HTERT RPE-1 (cell line): Measurements from ENCODE around the gene IQSEC1.

Experiments
- in situ Hi-C: fragments of 300-500 bp; cut with MboI; formaldehyde crosslinking; loops from 4 replicates; pipeline ENCODE4 v1.14.3; 2020; ENCODE audit warnings: low sequenced_read_pairs

IQSEC1 gene

DNA sequence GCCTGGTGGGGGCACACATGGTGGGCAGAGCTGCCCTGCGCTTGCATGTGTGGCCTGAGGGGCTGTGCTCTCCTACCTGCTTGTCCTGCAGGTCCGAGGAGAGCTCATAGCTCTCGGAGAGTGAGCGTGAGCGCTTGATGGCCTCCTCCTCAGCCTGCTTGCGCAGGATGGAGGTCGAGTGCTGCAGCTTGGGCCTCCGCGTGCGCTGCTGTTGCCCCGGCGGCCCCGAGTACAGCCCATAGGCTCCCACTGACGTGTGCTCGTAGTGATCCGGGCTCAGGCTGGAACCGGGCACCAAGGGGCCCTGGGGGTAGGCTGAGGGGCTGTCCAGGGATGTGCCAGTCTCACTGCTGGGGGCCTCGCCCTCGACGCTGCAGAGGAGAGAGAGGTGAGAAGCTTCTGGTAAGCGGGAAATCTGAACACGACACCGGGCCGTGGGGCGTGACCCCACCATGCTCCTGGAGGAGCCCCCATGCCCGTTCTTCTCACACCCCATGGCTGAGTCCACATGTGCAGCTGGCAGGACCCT is 131.7 kb downstream of the IQSEC1 start:
- in situ Hi-C loops: no loop called here

DNA sequence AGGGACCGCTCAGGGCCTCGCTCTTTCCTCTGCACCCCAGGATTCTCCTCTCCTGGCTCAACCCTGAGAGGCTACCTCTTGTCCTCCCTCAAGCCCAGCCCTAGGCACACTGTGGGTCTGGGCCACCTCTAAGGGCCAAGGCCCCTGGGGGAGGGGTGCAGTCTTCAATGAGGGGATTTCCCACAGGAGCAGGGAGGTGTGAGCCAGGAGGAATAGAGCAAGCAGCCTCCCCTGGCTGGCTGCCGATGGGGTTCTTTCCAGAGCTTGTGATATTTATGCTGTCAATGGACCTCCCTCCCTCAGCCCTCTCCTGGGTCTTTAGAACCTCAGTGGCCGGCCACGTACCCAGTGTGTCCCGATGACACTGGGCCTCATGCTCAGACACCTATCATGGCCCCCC is 132.4 kb downstream of the IQSEC1 start:
- in situ Hi-C loops: no loop called here

DNA sequence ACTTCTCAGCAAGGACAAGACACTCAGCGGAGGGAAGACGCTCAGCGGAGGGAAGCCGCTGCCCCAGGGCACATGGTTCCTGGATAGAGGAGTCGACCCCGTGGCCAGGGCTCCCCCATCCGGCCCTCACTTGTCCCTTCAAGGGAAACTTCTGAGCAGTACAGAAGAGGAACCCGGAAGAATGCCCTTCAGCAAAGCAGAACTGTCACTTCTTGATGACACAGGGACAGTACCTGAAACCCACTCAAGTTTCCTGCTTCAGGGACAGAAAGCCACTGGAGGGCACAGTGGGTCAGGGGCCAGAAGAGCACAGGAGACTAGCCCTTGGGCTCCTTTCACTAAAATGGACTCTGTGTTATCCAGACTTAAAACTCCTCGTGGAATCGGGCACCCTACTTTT is 134.1 kb downstream of the IQSEC1 start:
- in situ Hi-C loops: no loop called here

DNA sequence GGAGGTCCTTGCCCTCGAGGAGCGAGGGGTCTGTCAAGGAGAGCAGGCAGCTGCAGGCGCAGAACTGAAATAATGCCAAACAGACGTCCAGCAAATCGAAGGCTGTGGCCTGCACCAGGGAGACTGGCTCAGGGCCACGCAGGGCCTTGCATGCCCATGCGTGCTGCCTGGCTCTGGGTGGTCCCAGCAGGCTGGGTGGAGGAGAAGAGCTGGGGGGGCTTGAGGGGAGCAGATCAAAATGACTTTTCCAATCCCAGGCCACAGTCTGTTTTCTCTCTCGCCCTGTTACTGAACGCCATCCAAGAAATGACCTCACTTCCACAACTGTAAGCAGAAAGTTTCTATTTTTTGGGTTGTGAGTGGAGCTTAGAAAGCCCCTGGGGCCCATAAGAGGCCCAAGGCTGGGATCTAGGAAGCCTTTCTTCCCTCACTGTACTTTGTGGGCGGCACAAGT is 134.9 kb downstream of the IQSEC1 start:
- in situ Hi-C loops: no loop called here

DNA sequence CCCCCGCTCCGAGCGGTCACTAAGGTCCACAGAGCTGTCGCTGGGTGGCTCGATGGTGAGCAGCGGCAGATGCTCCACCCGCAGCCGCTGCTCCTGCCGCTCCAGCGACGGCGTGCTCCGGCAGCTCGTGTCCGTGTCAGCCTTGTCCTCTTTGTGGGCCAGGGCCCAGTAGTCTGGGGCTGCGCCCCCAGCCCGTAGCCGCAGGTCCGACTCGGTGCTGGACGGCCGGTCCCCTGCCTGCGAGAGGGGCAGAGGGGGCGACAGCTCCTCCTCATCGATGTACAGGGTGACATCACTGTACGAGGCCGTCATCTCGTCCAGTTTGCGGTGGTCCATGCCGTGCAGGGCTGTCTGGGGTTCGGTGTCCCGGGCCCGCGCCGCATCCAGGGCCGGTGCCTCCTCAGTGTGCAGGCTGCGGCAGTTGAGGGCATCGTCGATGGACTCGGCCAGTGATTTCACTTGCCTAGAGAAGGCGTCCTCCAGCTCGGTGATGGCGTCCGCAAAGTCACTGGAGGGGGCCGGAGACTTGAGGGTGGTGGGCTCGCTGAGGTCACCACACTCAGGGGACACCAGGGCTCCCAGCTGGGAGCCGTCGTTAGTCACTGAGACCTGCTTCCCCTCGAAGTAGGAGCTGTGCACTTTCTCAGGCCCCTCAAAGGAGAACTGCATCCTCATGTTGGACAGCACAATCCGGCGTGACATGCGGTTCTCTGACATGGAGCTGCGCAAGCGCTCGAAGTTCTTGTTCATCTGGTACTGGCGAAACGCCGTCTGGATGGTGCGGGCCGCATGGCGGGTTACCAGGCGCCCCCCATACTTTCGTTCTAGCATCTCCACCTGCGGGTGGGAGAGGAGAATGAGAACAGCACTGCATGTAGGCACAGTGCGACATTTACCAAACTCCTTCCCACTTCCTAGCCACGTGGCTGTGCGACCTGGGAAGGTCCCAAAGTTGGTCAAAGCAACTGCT is 137.1 kb downstream of the IQSEC1 start:
- in situ Hi-C loops: no loop called here

DNA sequence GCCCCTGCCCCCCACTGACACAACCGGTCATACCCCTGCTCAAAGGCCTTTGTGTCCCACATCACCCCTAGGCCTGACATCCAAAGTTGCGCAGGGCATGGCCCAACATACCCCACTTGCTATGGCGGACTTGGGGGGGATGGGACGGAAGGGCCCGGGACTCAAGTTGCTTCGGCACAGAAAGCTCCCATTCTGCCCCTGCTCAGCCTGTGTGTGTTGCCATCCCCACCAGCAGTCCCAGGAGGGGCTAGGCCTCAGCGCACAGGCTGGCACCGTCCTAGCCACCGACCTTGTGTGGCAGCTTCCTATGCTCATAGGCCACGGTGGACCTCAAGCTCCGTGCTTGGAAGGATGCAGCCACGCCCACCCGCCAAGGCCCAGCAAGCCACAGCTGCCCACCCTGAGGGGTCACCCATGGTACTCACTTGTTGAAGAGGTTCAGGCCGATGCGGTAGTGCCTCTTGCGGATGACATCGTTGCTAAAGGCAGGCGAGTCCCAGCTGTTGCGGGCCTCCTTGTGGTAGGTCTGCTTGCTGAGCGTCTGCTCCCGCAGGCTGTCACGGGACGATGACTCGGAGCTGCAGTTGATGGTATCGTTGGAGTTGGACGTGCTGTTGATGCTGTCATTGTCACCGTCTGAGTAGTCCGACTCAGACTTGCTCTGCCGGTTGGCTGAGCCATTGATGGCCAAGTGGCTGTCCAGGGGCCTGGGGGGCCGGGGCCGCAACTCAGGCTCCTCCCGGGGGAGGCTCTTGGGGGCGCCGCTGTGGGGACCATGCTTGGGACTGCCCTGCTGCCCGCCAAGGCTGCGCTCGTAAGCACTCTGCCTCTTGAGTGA is 138.0 kb downstream of the IQSEC1 start:
- in situ Hi-C loops: no loop called here

DNA sequence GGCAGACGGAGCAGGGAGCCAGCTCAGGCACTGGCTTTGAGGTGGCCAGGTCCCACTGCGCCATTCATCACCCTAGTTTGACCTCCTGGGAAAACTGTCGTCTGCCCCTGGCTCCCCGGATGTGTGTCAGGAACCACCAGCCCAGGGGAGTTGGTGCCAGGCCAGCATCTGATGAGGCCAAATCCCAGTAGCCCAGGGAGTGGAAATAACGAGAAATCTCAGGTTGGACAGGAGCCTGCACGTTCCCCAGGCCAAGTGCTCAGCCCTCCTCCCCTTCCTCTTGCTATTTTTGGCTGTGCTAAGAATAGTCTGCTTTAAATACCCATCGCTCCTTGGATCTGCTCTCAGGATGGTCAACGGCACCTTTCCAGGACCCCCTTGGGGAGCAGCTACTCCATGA is 138.8 kb downstream of the IQSEC1 start:
- in situ Hi-C loops: no loop called here

DNA sequence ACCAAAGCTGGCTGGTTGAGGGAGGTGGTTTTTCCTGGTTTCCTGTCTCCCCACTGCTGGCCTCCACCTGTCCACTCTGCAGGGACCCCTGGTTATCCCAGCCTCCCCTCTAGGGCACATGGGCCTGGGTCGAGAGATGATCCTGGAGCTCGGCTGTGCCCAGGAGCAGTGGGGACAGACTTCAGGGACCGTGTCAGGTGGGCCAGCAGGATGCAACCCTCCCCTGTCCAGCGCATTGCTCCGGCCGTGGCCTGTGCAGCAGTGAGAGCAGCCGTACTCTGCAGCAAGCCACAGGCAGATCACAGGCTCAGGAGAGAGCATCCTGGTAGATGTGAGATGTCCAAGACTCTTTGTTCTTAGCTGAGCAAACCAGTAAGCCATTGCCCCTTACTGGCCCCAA is 139.3 kb downstream of the IQSEC1 start:
- in situ Hi-C loops: no loop called here

DNA sequence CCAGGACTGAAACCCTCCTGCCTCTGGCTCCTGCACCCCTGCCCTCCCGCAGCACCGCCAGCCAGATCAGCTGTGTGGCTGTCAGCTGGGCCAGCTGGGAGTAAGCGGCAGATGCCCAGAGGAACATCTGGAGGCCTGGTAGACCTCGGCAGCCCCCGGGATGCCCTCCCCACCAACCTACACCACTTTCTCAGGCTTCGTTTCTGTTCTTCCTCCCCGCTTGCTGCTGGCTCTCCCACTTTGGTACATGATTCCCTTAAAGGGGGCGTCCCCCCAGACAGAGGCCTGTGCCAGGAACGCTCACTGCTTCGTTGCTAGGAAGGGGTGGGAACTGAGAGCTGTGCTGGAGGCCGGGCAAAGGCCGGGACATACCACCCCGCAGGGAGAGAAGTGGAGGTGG is 140.5 kb downstream of the IQSEC1 start:
- in situ Hi-C loops: no loop called here

DNA sequence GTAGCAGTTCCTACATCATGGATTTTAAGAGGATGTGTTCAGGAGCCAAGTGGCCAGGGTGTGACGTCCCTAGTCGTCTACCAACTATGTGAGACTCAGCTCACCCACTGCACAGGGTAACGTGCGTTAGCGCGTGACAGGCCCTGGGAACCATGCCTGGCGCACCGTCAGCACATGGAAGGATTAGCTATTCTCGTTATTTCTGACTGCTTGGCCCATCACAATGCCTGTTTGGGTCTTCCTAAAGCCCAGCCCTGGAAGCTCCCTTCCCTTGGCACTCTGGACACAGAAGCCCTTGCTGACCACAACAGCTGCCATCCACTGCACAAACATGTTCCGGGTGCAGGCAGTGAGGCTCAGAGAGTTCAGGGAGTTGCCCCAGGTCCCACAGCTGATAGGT is 140.9 kb downstream of the IQSEC1 start:
- in situ Hi-C loops: no loop called here

DNA sequence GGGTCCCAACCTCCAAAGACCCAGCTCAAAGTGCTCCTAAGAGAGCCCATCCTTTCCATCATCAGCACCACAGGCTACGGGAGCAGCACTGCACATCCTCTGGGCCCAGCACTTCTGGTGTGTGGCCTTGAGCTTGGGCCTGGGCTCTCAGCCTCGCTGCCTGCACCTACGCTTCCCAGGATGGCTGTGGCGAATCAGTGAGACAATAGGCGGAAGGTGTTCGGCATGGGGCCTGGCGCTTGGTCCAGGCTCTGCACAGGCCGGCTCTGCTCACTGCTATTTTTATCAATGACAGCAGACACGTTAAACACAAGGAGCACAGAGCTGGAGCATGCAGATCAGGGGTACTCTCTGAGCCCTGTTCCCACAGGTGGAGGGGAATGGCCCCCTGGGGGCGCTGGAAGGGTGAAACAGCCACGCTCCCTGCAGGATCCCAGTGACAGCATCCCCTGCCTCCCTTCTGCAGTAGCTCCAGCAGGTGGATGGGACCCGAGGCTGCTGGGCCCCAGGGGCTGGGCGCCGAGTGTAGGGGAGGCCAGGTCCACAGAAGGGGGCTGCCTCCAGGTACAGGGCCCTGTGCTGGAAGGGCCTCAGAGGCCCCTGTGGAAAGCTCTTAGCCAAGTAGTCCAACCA is 141.8 kb downstream of the IQSEC1 start:
- in situ Hi-C loops: no loop called here

DNA sequence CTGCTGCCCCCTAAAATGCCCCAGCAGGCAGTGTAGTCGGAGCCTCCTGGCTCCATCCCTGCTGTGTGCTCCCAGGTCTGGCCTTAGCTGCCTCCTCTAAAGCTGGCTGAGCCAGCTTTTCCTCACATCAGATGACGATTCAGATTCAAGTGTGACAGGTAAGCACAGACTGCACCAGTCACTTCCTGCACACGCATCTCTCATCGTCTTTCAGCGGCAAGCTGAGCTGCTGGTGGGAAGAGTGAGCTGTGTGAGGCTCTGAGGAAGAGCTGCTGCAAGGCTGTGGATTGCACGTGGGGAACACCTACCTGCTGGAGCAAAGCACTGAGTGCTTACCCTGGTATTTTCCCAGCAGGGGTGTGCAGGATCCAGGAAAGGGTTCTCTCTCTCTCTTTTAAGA is 143.4 kb downstream of the IQSEC1 start:
- in situ Hi-C loops: no loop called here

DNA sequence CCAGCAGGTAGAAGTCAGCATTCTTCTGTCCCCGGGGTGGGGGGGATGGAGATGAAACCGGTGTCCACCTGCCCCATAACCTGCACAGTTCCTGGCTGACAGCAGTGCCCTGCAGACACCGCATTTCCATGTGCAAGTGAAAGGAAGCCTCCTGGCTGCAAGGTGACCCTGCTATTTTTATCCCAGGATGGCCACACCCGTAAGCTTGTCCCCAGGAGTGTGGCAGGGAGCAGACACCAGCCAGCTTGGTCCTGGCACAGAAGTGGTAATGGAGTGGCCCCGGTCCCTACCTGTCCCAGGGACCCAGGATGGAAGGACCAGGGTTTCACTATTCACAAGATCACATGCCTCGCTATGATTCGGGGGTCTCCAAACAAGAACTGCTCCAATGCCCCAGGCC is 146.6 kb downstream of the IQSEC1 start:
- in situ Hi-C loops: no loop called here

DNA sequence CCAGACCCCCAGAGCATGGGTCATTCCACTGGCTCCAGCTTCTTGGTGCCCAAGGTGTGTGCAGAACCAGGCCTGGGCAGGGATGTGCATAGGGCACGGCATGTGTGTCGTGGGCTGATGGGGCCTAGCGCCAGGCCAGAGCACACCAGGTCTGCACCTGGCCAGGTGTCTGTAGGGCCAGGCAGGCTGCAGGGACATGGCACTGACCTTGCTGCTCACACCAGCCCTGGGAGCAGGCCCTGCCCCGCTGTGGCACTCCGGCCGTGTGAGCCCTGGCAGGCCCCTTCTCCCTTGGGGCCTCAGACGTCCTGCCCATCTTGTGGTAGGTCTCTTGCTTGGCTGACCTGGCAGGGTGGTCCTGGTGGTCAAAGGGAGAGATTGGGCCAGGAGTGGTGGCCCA is 147.6 kb downstream of the IQSEC1 start:
- in situ Hi-C loops: no loop called here

DNA sequence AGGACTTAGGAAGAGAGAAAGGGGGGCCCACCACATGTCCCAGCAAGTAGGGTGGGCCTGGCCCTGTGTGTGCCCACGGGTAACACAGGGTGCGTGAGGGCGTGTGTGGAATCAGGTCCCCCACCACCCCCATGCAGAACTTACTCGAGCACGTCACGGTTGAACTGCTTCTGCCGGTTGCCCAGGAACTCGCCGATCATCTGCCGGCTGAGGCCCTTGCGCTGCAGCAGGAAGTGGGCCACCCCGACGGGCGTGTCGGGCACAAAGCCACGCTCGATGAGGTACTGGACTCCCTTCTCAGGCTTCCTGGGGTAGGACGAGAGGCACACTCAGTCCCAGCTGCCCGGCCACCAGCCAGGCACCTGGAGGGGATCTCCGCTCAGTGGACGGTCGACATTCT is 148.8 kb downstream of the IQSEC1 start:
- in situ Hi-C loops: no loop called here

DNA sequence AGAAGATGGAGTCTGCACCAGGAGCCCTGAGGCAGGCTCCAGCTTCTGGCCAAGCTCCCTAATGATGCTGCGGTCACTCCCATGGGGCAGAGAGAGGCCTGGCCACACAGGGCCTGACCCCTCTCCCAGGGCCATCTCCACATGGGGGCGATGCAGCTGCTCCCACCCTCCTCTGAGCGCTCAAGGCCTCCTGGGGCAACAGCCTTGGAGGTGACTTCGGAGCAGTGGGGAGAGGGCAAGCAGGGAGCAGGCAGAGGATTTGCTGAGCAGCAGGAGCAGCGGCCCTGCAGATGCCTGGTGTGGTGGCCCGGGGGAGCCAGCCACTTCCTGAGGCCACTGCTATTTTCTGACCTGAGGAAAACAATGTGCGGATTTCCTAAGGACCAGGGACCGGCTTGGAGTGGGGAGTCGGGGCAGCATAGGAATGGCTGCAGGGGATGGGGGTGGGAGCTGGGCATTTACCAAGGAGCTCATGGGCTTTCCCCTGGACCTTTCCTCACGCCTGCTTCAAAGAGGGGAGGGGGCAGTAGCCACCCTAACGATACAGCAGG is 150.3 kb downstream of the IQSEC1 start:
- in situ Hi-C loops: no loop called here

DNA sequence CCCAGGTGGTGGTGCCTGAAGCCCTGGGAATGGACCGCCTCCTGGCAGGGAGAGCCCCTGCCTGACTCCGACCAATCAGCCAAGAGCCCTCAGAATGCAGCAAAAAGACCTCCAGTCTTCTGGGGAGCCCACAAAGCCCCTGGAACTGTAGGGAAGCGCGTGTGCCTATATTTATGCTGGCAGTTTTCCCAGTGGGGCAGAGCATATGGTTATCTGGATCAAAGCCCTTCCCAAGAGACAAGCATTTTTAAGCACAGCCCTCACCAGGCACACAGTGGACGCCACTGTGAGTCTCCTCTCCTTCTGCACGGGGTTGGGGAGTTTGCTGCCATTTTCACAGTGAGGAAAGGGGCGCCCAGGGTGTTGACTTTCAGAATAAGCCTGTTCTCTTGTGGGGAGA is 150.9 kb downstream of the IQSEC1 start:
- in situ Hi-C loops: no loop called here

DNA sequence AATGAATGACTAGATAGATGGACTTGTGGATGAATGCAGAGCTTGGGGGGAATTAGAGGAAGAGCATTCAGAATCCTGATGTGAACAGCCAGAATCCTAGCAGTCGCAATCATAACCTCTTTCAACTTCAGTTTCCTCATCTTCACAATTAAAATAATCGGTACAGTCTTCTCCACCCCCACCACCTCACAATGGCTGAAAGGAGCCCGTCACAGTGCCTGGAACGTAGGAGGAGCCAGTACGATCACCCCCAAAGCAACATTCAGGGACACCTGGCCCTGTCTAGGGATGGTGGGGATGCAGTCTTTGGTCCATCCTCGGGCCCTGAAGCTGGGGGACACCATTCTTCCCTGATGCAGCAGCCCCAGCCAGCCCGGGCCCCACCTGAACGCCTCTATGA is 151.5 kb downstream of the IQSEC1 start:
- in situ Hi-C loops: no loop called here

DNA sequence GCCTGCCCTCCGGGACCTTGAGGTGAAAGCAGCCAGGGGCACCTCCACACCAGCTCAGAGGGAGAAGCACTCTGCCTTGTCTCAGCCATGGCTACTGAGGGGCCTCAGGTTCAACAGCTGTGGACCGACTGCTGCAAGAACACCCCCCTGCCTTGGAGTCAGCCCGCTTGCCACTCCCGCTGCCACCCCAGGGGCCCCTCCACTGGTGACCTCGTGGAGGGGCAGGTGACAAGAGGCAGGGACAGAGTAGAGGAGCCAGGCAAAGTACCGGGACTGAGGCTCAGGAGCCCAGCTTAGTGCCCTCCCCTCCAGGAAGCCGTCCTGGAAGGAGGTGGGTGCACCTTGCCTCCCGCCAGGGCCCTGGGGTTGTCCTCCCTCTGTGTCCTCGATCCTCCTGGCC is 152.3 kb downstream of the IQSEC1 start:
- in situ Hi-C loops: no loop called here

DNA sequence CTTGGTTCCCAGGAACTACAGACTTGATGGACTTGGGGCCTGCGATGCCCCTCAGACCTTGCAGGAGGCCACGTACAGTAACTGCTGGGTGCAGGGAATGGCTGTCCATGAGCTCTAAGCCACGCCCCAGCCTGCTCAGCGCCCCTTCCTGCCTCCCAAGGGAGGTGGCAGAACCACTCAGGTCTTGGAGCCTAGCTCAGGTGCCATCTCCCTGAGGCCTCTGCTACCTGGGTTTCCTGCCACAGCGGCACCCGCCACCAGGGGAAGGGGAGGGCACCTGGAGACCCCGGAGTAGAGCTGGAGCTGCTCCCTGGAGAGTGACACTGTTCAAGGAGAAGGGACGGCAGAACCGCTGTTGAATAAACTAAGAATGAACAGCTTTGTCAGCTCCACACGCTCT is 154.0 kb downstream of the IQSEC1 start:
- in situ Hi-C loops: no loop called here

DNA sequence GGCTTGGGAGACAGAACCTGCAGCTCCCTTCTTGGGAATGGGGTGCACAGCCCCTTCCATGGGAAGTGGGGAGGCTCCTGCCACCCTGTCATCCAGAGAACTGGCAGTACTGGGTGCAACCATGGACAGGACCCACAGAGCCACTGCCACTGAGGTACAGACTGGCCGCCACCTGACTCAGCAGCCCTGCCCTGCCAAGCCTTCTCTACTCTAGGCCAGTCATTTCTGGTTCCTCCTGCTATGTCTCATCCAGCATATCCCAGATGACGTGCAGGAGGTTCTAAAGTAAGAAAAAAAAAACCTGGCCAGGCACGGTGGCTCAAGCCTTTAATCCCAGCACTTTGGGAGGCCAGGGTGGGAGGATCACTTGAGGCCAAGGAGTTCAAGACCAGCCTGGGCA is 155.0 kb downstream of the IQSEC1 start:
- in situ Hi-C loops: no loop called here
